ENCODE results near the gene TMEM175. TPM values are rescaled to one million over a fixed set of nuclear protein-coding genes. Genes with fewer than 3 reads are reported as not detected.

Gene TMEM175
- polyA plus RNA-seq, 1 donor (not counting 4 experiments of a cell fraction or from before 2014, with no cell fraction given), result 23.2 TPM

DNA sequence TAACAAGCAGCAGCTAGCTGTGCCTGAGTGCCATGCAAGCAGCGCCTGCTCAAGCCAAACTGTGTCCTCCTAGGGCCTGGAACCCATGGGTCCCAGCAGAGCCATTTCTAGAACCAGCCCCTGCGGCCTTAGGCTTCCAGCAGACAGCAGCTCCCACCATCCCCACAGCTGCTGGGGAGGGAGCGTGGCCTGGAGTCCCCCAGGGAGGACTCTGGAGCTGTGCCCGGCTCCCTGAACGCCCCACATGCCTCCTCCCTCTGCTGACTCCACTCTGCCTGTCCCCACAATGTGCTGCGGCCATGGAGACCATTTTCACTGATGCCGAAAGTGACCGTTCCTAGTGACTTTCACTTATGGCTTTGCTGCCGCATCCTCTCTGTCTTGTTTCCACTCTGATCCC lies 46.0 kb upstream of the TMEM175 start:
- Histone ChIP-seq H3K9me1 (ENCODE audit: control insufficient read depth, extremely low read depth, insufficient read depth, low read length) (no peaks in the 10 kb centered on the region), H3K4me2 (ENCODE audit: control insufficient read depth, extremely low read depth, insufficient read depth, low read depth, low read length) (no peak overlapping the region), H3K27ac (ENCODE audit: control insufficient read depth, insufficient read depth, low read length) (no peak overlapping the region), H3K79me2 (ENCODE audit: control insufficient read depth, insufficient read depth, low read length) (no peaks in the 10 kb centered on the region), H3K4me1 (ENCODE audit: control insufficient read depth, extremely low read depth, insufficient read depth, low read length) (no peaks in the 10 kb centered on the region), H3K9me3 (ENCODE audit: control insufficient read depth, low read depth, low read length) (no peaks in the 10 kb centered on the region), H3K9ac (ENCODE audit: control insufficient read depth, extremely low read depth, insufficient read depth, low read length) (no peak overlapping the region), H3K4me3 (ENCODE audit: control insufficient read depth in 2 of 3, extremely low read depth in 1 of 3, insufficient read depth in 2 of 3, low read depth in 1 of 3, low read length in 3 of 3) (no peak overlapping the region), H2AFZ (ENCODE audit: control insufficient read depth, low read length) (no peak overlapping the region), H3K27me3 (ENCODE audit: control insufficient read depth, extremely low read depth, insufficient read depth, low read length) (no peaks in the 10 kb centered on the region), H4K20me1 (ENCODE audit: control insufficient read depth, extremely low read depth, insufficient read depth, low read length) (no peaks in the 10 kb centered on the region), H3K36me3 (ENCODE audit: control insufficient read depth in 2 of 2, extremely low read depth in 1 of 2, insufficient read depth in 2 of 2, low read length in 2 of 2) (peaks cover 13 to 67% of the 10 kb centered on the region in 2 experiments)
- FAIRE-seq, result no peak
- TF ChIP-seq, protein P1, sequence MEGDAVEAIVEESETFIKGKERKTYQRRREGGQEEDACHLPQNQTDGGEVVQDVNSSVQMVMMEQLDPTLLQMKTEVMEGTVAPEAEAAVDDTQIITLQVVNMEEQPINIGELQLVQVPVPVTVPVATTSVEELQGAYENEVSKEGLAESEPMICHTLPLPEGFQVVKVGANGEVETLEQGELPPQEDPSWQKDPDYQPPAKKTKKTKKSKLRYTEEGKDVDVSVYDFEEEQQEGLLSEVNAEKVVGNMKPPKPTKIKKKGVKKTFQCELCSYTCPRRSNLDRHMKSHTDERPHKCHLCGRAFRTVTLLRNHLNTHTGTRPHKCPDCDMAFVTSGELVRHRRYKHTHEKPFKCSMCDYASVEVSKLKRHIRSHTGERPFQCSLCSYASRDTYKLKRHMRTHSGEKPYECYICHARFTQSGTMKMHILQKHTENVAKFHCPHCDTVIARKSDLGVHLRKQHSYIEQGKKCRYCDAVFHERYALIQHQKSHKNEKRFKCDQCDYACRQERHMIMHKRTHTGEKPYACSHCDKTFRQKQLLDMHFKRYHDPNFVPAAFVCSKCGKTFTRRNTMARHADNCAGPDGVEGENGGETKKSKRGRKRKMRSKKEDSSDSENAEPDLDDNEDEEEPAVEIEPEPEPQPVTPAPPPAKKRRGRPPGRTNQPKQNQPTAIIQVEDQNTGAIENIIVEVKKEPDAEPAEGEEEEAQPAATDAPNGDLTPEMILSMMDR (optimal IDR thresholded peaks at IDR 0.05 in 1 of 3, IDR thresholded peaks at IDR 0.05 in 1 of 3, conservative IDR thresholded peaks at IDR 0.05 in 1 of 3; ENCODE audit: extremely low read depth in 1 of 3, insufficient read depth in 2 of 3, low read length in 3 of 3), result no peak
- TF ChIP-seq EZH2 (IDR thresholded peaks at IDR 0.05; ENCODE audit: low read length), result no peak
- dilution Hi-C loops (cut with MboI; ENCODE audit: extremely low pct_ligation_motif_present, low sequenced_read_pairs), result no loop called here
- DNase-seq (ENCODE audit: low read depth, low spot score), result no peak

DNA sequence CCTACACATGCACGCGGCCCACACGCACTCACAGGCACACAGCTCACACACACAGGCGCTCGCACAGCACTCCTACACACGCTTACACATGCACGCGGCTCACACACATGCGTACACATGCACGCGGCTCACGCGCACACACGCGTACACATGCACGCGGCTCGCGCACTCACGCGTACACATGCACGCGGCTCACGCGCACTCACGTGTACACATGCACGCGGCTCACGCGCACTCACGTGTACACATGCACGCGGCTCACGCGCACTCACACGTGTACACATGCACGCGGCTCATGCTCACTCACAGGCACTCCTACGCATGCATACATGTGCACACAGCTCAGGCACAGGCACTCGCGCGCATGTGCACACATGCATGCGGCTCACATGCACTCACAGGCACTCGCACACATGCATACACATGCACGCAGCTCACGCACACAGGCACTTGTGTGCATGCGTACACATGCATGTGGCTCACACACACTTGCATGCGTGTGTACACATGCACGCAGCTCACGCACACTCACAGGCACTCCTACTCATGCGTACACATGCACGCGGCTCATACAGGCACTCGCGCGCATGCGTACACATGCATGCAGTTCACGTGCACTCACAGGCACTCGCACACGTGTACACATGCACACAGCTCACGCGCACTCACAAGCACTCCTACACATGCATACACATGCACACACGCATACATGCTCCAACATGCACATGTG lies 45.1 kb upstream of the TMEM175 start:
- TF ChIP-seq, protein P1 (optimal IDR thresholded peaks at IDR 0.05 in 1 of 3, IDR thresholded peaks at IDR 0.05 in 1 of 3, conservative IDR thresholded peaks at IDR 0.05 in 1 of 3; ENCODE audit: extremely low read depth in 1 of 3, insufficient read depth in 2 of 3, low read length in 3 of 3), result no peak
- no peak for TF ChIP-seq EZH2 (IDR thresholded peaks at IDR 0.05; ENCODE audit: low read length)
- Histone ChIP-seq H4K20me1 (ENCODE audit: control insufficient read depth, extremely low read depth, insufficient read depth, low read length) (no peaks in the 10 kb centered on the region), H3K79me2 (ENCODE audit: control insufficient read depth, insufficient read depth, low read length) (no peaks in the 10 kb centered on the region), H3K4me3 (ENCODE audit: control insufficient read depth in 2 of 3, extremely low read depth in 1 of 3, insufficient read depth in 2 of 3, low read depth in 1 of 3, low read length in 3 of 3) (no peak overlapping the region), H3K9ac (ENCODE audit: control insufficient read depth, extremely low read depth, insufficient read depth, low read length) (no peak overlapping the region), H3K36me3 (ENCODE audit: control insufficient read depth in 2 of 2, extremely low read depth in 1 of 2, insufficient read depth in 2 of 2, low read length in 2 of 2) (peaks cover 4 to 66% of the 10 kb centered on the region in 2 experiments), H3K4me1 (ENCODE audit: control insufficient read depth, extremely low read depth, insufficient read depth, low read length) (no peaks in the 10 kb centered on the region), H2AFZ (ENCODE audit: control insufficient read depth, low read length) (no peak overlapping the region), H3K9me1 (ENCODE audit: control insufficient read depth, extremely low read depth, insufficient read depth, low read length) (no peaks in the 10 kb centered on the region), H3K9me3 (ENCODE audit: control insufficient read depth, low read depth, low read length) (no peaks in the 10 kb centered on the region), H3K4me2 (ENCODE audit: control insufficient read depth, extremely low read depth, insufficient read depth, low read depth, low read length) (no peak overlapping the region), H3K27me3 (ENCODE audit: control insufficient read depth, extremely low read depth, insufficient read depth, low read length) (no peaks in the 10 kb centered on the region), H3K27ac (ENCODE audit: control insufficient read depth, insufficient read depth, low read length) (no peak overlapping the region)
- FAIRE-seq (no peak), DNase-seq (ENCODE audit: low read depth, low spot score) (no peak)
- dilution Hi-C loops (cut with MboI; ENCODE audit: extremely low pct_ligation_motif_present, low sequenced_read_pairs), result no loop called here
